Glutamatergic neuron (in vitro differentiated cells): Measurements from ENCODE around the gene CABP4. TPM values are rescaled to one million over a fixed set of nuclear protein-coding genes. Genes with fewer than 3 reads are reported as not detected.
A peak's percentile ranks its signal among the peaks of the same experiment; 100 is the strongest.

ENCODE experiments used
- DNase-seq: peaks from one replicate; pipeline ENCODE4 v3.0.0; 2022
- H3K27ac Mint-ChIP-seq: one replicate; pipeline ENCODE4 v1.8.0; 2020; ENCODE audit warnings: mild to moderate bottlenecking, mixed read lengths, inconsistent platforms; ENCODE audit not compliant: unreplicated experiment
- H3K27me3 Mint-ChIP-seq: one replicate; pipeline ENCODE4 v1.8.0; 2020; ENCODE audit warnings: mild to moderate bottlenecking, moderate library complexity, mixed read lengths, inconsistent platforms; ENCODE audit not compliant: unreplicated experiment
- H3K36me3 Mint-ChIP-seq: one replicate; pipeline ENCODE4 v1.8.0; 2020; ENCODE audit warnings: mild to moderate bottlenecking, mixed read lengths, inconsistent platforms; ENCODE audit not compliant: unreplicated experiment
- H3K4me1 Mint-ChIP-seq: one replicate; pipeline ENCODE4 v1.8.0; 2020; ENCODE audit warnings: mild to moderate bottlenecking, low read depth, mixed read lengths, inconsistent platforms; ENCODE audit not compliant: unreplicated experiment
- H3K4me3 Mint-ChIP-seq: one replicate; pipeline ENCODE4 v1.8.0; 2020; ENCODE audit warnings: mild to moderate bottlenecking, mixed read lengths, inconsistent platforms; ENCODE audit not compliant: unreplicated experiment
- H3K9me3 Mint-ChIP-seq: one replicate; pipeline ENCODE4 v1.8.0; 2020; ENCODE audit warnings: mild to moderate bottlenecking, moderate library complexity, mixed read lengths, inconsistent platforms; ENCODE audit not compliant: unreplicated experiment
- total RNA-seq: library from RNA; stranded (reverse); fragmentation: NEBNext Ultra II Directional; extraction: Animal tissue kit (Norgen Biotek cat#: 25700); gene quantifications from one replicate; pipeline ENCODE4 v1.2.1, GENCODE V29; 2021; ENCODE audit not compliant: unreplicated experiment
- TF ChIP-seq, protein P1 (sequence below): fragments of 200-600 bp; sonication (generic); IDR thresholded peaks from one replicate; pipeline ENCODE4 v1.5.0; 2021; ENCODE audit not compliant: partially characterized antibody, unreplicated experiment

Gene CABP4
- total RNA-seq, 1 donor from 2014 or later: not detected

DNA sequence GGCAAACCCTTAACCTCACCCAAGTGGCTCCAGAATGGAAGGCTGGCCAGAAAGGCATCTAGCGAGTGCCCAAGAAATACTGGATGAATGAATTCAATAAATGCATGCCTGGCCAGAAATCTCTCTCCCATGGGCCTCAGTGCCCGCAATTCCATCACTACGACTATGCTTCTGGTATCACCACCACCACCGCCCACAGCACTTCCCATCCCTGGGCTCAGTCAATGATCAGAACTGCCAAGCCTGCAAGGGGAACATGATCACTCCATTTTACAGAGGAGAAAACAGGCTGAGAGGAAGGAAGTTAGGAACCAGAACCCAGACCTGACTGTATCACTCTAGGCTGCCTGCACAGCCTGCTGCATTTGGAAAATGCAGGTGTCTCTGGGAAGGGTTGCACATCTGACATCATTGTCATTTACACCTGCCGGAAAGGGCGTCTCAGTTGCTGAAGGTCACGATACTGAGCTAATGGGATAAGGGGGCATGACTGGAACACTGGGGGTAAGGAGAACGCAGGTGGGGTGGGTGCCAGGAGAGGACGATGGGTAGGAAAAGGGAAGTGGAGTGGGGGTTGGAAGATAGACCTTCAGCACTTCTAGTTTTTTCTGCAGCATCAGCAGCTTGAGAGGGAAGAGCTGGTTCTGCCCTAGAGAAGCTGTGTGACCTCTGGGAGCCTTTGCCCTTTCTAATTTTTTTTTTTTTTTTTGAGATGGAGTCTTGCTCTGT lies 5.9 kb upstream of the CABP4 start:
- TF ChIP-seq, protein P1, sequence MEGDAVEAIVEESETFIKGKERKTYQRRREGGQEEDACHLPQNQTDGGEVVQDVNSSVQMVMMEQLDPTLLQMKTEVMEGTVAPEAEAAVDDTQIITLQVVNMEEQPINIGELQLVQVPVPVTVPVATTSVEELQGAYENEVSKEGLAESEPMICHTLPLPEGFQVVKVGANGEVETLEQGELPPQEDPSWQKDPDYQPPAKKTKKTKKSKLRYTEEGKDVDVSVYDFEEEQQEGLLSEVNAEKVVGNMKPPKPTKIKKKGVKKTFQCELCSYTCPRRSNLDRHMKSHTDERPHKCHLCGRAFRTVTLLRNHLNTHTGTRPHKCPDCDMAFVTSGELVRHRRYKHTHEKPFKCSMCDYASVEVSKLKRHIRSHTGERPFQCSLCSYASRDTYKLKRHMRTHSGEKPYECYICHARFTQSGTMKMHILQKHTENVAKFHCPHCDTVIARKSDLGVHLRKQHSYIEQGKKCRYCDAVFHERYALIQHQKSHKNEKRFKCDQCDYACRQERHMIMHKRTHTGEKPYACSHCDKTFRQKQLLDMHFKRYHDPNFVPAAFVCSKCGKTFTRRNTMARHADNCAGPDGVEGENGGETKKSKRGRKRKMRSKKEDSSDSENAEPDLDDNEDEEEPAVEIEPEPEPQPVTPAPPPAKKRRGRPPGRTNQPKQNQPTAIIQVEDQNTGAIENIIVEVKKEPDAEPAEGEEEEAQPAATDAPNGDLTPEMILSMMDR: no peak
- H3K27ac Mint-ChIP-seq: peak overlapping the region; percentile 48
- H3K9me3 Mint-ChIP-seq: peaks cover 10% of the 10 kb centered on the region
- no peaks in the 10 kb centered on the region for H3K36me3 Mint-ChIP-seq
- peaks cover 14% of the 10 kb centered on the region for H3K27me3 Mint-ChIP-seq
- DNase-seq: no peak
- peaks cover 4% of the 10 kb centered on the region for H3K4me1 Mint-ChIP-seq
- H3K4me3 Mint-ChIP-seq: no peak overlapping the region

DNA sequence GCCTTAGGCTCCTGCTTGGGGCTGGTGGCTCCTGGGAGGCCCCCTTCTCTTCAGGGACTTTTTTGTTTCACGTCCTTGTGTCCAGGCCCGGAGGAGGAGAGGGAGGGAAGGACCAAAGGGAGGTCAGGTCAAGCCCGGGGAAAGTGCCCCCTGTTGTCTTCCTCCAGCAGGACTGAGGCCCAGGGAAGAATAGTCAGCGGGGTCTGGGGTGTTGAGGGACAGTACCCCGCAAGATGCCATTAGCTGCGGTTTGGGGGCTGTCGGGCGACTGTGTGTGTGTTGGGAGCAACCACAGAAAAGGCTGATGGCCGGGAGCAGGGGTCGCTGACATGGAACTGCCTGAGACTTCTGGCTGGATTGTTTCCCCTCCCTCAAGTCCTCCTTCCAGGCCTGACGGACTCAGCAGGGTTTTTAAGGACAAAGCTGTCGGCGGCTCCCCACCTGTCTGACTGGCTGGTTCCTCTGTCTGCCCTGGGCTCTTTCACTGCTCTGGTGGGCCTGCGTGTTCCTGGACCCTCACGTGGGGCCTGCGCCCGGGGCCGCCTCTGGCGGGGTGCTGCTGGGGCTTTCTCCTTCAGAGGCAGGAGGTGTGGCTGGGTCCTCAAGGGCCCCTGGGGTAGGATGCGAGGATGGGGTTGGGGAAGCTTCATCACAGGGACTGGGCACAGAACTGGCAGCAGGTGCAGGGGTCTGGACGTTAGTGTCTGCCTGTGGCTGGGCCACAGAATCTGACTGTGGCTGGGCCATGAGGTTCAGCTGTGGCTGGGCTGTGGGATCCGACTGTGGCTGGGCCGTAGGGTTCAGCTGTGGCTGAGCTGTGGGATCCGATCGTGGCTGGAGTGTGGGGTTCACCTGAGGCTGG lies 4.1 kb upstream of the CABP4 start:
- Mint-ChIP-seq H3K36me3 (no peaks in the 10 kb centered on the region), H3K27me3 (peaks cover 16% of the 10 kb centered on the region), H3K4me1 (peaks cover 4% of the 10 kb centered on the region), H3K4me3 (no peak overlapping the region), H3K27ac (peak overlapping the region; percentile 43), H3K9me3 (peaks cover 10% of the 10 kb centered on the region)
- no peak for DNase-seq
- TF ChIP-seq, protein P1: no peak

- H3K27ac Mint-ChIP-seq: peak overlapping the region; percentile 43
- H3K9me3 Mint-ChIP-seq: peaks cover 10% of the 10 kb centered on the region
- H3K27me3 Mint-ChIP-seq: peaks cover 13% of the 10 kb centered on the region
- H3K36me3 Mint-ChIP-seq: no peaks in the 10 kb centered on the region
- peaks cover 4% of the 10 kb centered on the region for H3K4me1 Mint-ChIP-seq
- TF ChIP-seq, protein P1: no peak
- H3K4me3 Mint-ChIP-seq: no peak overlapping the region
- DNase-seq: no peak
Observed at GRCh38 chr11:67451658-67451976, 3.5 kb upstream of the CABP4 start.

DNA sequence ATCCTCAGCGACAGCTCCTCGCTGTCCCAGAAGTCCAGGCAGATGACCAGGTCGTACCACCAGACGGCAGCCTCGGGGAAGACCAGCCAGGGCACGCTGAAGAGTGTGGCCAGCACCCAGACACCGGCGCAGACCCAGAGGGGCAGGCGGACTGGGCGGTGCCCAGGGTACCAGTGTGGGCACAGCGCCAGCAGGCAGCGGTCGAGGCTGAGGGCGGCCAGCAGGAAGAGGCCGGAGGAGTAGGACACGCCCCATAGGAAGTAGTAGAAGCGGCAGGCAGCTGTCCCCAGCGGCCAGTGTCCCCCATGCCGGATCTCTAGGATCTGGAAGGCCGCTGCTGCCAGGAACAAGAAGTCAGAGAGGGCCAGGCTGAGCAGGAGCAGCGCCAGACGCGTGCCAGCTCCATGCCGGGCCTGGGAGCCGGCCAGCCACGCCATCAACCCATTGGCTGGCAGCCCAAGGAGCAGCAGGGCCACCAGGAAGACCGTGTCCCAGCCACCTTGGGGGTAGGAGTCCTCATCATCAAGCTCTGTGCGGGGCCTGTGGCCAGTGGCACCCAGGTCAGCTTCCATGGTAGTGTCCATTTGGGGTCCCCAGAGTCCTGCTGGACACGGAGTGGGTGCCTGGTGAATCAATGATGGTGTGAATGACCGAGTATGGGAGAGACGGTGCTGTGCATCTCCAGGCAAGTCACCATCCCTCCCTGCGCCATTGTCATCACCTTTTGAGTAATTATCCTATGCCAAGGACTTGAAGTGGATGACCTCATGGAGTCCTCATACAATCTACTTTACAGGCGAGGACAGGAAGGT lies 2.8 kb upstream of the CABP4 start, which contains the start of gene GPR152:
GPR152 (minus strand) TSS at position 589 of the 812 bp plus-strand sequence; CDS start at position 584, 5 bp downstream.
- TF ChIP-seq, protein P1: no peak
- peaks cover 10% of the 10 kb centered on the region for H3K9me3 Mint-ChIP-seq
- H3K27ac Mint-ChIP-seq: no peak within 1 kb of the TSS
- H3K4me3 Mint-ChIP-seq: no peak within 1 kb of the TSS
- peaks cover 4% of the 10 kb centered on the region for H3K4me1 Mint-ChIP-seq
- H3K27me3 Mint-ChIP-seq: peaks cover 13% of the 10 kb centered on the region
- no peaks in the 10 kb centered on the region for H3K36me3 Mint-ChIP-seq
- DNase-seq: no peak
